A673 (cell line): Measurements from ENCODE around the gene KCNQ1OT1. TPM values are rescaled to one million over a fixed set of nuclear protein-coding genes. Genes with fewer than 3 reads are reported as not detected.

ENCODE experiments used
- BruUV-seq: library from RNA; stranded (reverse); fragments of 400-500 nt; replicated peaks from 2 replicates; lab custom pipeline; 2021; lab: Mats Ljungman, UMichigan
- CTCF ChIA-PET: fragments of 300-600 bp; sonication (Branson Sonifier 250); formaldehyde crosslinking; loops from one replicate; lab custom pipeline; 2022; ENCODE audit warnings: antibody characterized with exemption; lab: Charles Lee
- POLR2A ChIA-PET: fragments of 300-600 bp; sonication (Branson Sonifier 250); formaldehyde crosslinking; loops from one replicate; lab custom pipeline; 2022; ENCODE audit warnings: antibody characterized with exemption; ENCODE audit not compliant: low non-redundant PET; lab: Charles Lee
- DNase-seq: peaks from one replicate; pipeline ENCODE4 v3.0.0-alpha.2; 2015; ENCODE audit warnings: low spot score
- H3K27ac ChIP-seq: fragments of 200-600 bp; sonication (generic); 2 replicates; pipeline ENCODE4 v1.5.1; 2016; ENCODE audit warnings: mixed run types, low read depth, mild to moderate bottlenecking, mixed read lengths, antibody characterized with exemption, low read length; ENCODE audit not compliant: poor library complexity, severe bottlenecking
- H3K27me3 ChIP-seq: fragments of 200-600 bp; sonication (generic); replicated peaks from 2 replicates; pipeline ENCODE4 v1.6.1; 2017; ENCODE audit warnings: mixed run types, low read depth, mild to moderate bottlenecking, mixed read lengths, antibody characterized with exemption, low read length; ENCODE audit not compliant: insufficient read depth, poor library complexity
- H3K36me3 ChIP-seq: fragments of 200-600 bp; sonication (generic); 2 replicates; pipeline ENCODE4 v1.6.1; 2016; ENCODE audit warnings: mixed run types, mild to moderate bottlenecking, mixed read lengths, antibody characterized with exemption, low read length; ENCODE audit not compliant: insufficient read depth, poor library complexity, severe bottlenecking
- H3K4me1 ChIP-seq: fragments of 200-600 bp; sonication (generic); 2 replicates; pipeline ENCODE4 v1.6.1; 2017; ENCODE audit warnings: mixed run types, mild to moderate bottlenecking, mixed read lengths, antibody characterized with exemption, low read length; ENCODE audit not compliant: insufficient read depth, poor library complexity, severe bottlenecking
- H3K4me3 ChIP-seq: fragments of 200-600 bp; sonication (generic); 2 replicates; pipeline ENCODE4 v1.5.1; 2016; ENCODE audit warnings: low read depth, mixed run types, mild to moderate bottlenecking, mixed read lengths, low read length; ENCODE audit not compliant: poor library complexity, severe bottlenecking
- H3K9me3 ChIP-seq: fragments of 200-600 bp; sonication (generic); 2 replicates; pipeline ENCODE4 v1.6.1; 2016; ENCODE audit warnings: mixed run types, low read depth, mild to moderate bottlenecking, mixed read lengths, antibody characterized with exemption, low read length; ENCODE audit not compliant: poor library complexity, severe bottlenecking
- CTCF ChIP-seq: fragments of 300-800, 200-600 bp; sonication (generic); conservative IDR thresholded peaks from 2 replicates; pipeline ENCODE4 v1.5.1; 2017; ENCODE audit warnings: low read depth, mild to moderate bottlenecking, antibody characterized with exemption, low read length, moderate library complexity, mixed read lengths
- EZH2 ChIP-seq: fragments of 200-600 bp; sonication (generic); IDR thresholded peaks from 2 replicates; pipeline ENCODE4 v1.6.1; 2017; ENCODE audit warnings: borderline replicate concordance, low read depth, mild to moderate bottlenecking, mixed read lengths, antibody characterized with exemption, low read length; ENCODE audit not compliant: poor library complexity, severe bottlenecking
- intact Hi-C: fragments of 100-400 bp; cut with micrococcal nuclease; formaldehyde crosslinking; loops from one replicate; pipeline ENCODE4 v1.10.0; 2022; ENCODE audit not compliant: unreplicated experiment
- total RNA-seq: library from RNA; stranded (reverse); gene quantifications from 2 replicates; pipeline ENCODE4 v1.2.3, GENCODE V29; 2021

KCNQ1OT1 gene
- total RNA-seq, 1 experiment from 2014 or later: 4.0 TPM

- Histone ChIP-seq H3K4me1 (peaks cover 7% of the 10 kb centered on the region), H3K36me3 (no peaks in the 10 kb centered on the region), H3K27me3 (no peaks in the 10 kb centered on the region), H3K9me3 (no peaks in the 10 kb centered on the region), H3K4me3 (no peak overlapping the region), H3K27ac (no peak overlapping the region)
- ChIA-PET POLR2A (no interaction called here), CTCF (no interaction called here)
- no peak for DNase-seq
- intact Hi-C loops: no loop called here
- no peak for TF ChIP-seq CTCF
- no peak for TF ChIP-seq EZH2
- no TSS peak for BruUV-seq
Measured at GRCh38 chr11:2742201-2742600, 42.4 kb upstream of the KCNQ1OT1 start.

- Histone ChIP-seq H3K9me3 (no peaks in the 10 kb centered on the region), H3K4me3 (no peak overlapping the region), H3K36me3 (no peaks in the 10 kb centered on the region), H3K27ac (no peak overlapping the region), H3K4me1 (peaks cover under 1% of the 10 kb centered on the region), H3K27me3 (no peaks in the 10 kb centered on the region)
- intact Hi-C loops: no loop called here
- DNase-seq: no peak
- POLR2A ChIA-PET: no interaction called here
- no TSS peak for BruUV-seq
- CTCF ChIA-PET: no interaction called here
- TF ChIP-seq EZH2 (no peak), CTCF (no peak)
Measured at GRCh38 chr11:2741377-2742131, 41.8 kb upstream of the KCNQ1OT1 start.

GRCh38 chr11:2741006-2741376 is 41.2 kb upstream of the KCNQ1OT1 start:
- CTCF ChIA-PET: no interaction called here
- Histone ChIP-seq H3K27ac (no peak overlapping the region), H3K4me1 (no peaks in the 10 kb centered on the region), H3K4me3 (no peak overlapping the region), H3K36me3 (no peaks in the 10 kb centered on the region), H3K9me3 (no peaks in the 10 kb centered on the region), H3K27me3 (no peaks in the 10 kb centered on the region)
- intact Hi-C loops: no loop called here
- no TSS peak for BruUV-seq
- TF ChIP-seq EZH2 (no peak), CTCF (no peak)
- POLR2A ChIA-PET: no interaction called here
- DNase-seq: no peak
